HepG2 (cell line): ENCODE results near the gene TRIM49D2. TPM values are rescaled to one million over a fixed set of nuclear protein-coding genes. Genes with fewer than 3 reads are reported as not detected.

ENCODE experiments used
- polyA plus RNA-seq, 8 experiments: library from polyadenylated mRNA; depleted of rRNA in 3 of 8; stranded (reverse) in 7 of 8; unstranded in 1 of 8; fragments of >200 nt; fragmentation: Illumina TruSeq in 4 of 8; extraction: Trizol in 4 of 8; gene quantifications; 2 replicates each; pipeline versions ENCODE4 v1.2.1 to v1.2.3, GENCODE V29; 2011 to 2016; ENCODE audit warnings: low read depth in 4 of 8, missing spikeins in 1 of 8, mixed read lengths in 1 of 8; ENCODE audit not compliant: insufficient read depth in 1 of 8
- small RNA-seq, 3 experiments: library from RNA; depleted of rRNA; stranded (forward); fragments of <200 nt; gene quantifications; one replicate each; pipeline ENCODE3, GENCODE V24; 2012; ENCODE audit warnings: low read depth in 2 of 3, low replicate concordance in 1 of 3; ENCODE audit not compliant: insufficient read length in 3 of 3, insufficient read depth in 2 of 3
- total RNA-seq, 5 experiments: library from RNA; depleted of rRNA; stranded (reverse); fragments of >200 nt; fragmentation: Illumina TruSeq; extraction: Trizol; gene quantifications; 2 replicates each; pipeline ENCODE4 v1.2.3, GENCODE V29; 2016; ENCODE audit warnings: low read depth in 1 of 5

TRIM49D2 gene
- total and polyA plus RNA-seq, 2 of the 13 experiments (the other 11 are each of a cell fraction or from before 2014, with no cell fraction given): not detected

Small RNA genes lying within 50 kb of the gene (small RNA-seq; reads per million reads assigned to genes)
- gene AP004607.1: 0 reads per million in 3 experiments

Other genes with a start within 250 kb of the TRIM49D2 start
- not detected in 2 replicates for gene TRIM77, start 213.8 kb upstream of the TRIM49D2 start, total RNA-seq (2016; rRNA removed; fragmentation: Illumina TruSeq; extraction: Trizol)
- not detected in 2 replicates for gene TRIM77, start 213.8 kb upstream of the TRIM49D2 start, polyA plus RNA-seq (2011; rRNA removed)
- not detected in 2 replicates for gene TRIM49, start 115.5 kb upstream of the TRIM49D2 start, total RNA-seq (2016; rRNA removed; fragmentation: Illumina TruSeq; extraction: Trizol)
- not detected in 2 replicates for gene TRIM49, start 115.5 kb upstream of the TRIM49D2 start, polyA plus RNA-seq (2011; rRNA removed)
- gene TRIM64B, start 45.6 kb upstream of the TRIM49D2 start, total RNA-seq (2016; rRNA removed; fragmentation: Illumina TruSeq; extraction: Trizol): not detected in 2 replicates
- not detected in 2 replicates for gene TRIM64B, start 45.6 kb upstream of the TRIM49D2 start, polyA plus RNA-seq (2011; rRNA removed)
- gene TRIM49D1, start 1.8 kb upstream of the TRIM49D2 start, total RNA-seq (2016; rRNA removed; fragmentation: Illumina TruSeq; extraction: Trizol): not detected in 2 replicates
- not detected in 2 replicates for gene TRIM49D1, start 1.8 kb upstream of the TRIM49D2 start, polyA plus RNA-seq (2011; rRNA removed)
- gene TRIM64, start 42.0 kb downstream of the TRIM49D2 start, total RNA-seq (2016; rRNA removed; fragmentation: Illumina TruSeq; extraction: Trizol): not detected in 2 replicates
- gene TRIM64, start 42.0 kb downstream of the TRIM49D2 start, polyA plus RNA-seq (2011; rRNA removed): not detected in 2 replicates
- not detected in 2 replicates for gene TRIM49C, start 107.0 kb downstream of the TRIM49D2 start, total RNA-seq (2016; rRNA removed; fragmentation: Illumina TruSeq; extraction: Trizol)
- gene TRIM49C, start 107.0 kb downstream of the TRIM49D2 start, polyA plus RNA-seq (2011; rRNA removed): not detected in 2 replicates
- gene UBTFL1, start 161.9 kb downstream of the TRIM49D2 start, total RNA-seq (2016; rRNA removed; fragmentation: Illumina TruSeq; extraction: Trizol): not detected in 2 replicates
- gene UBTFL1, start 161.9 kb downstream of the TRIM49D2 start, polyA plus RNA-seq (2011; rRNA removed): not detected in 2 replicates
- 5.5 and 8.0 TPM in 2 replicates for gene NAALAD2, start 210.6 kb downstream of the TRIM49D2 start, total RNA-seq (2016; rRNA removed; fragmentation: Illumina TruSeq; extraction: Trizol)
- gene NAALAD2, start 210.6 kb downstream of the TRIM49D2 start, polyA plus RNA-seq (2011; rRNA removed): 8.9 and 9.4 TPM in 2 replicates